HG03045 (cell line): ENCODE measurements around the gene CAVIN3.
"Not testable (repeated sequence)": the region's sequence is repeated elsewhere in the genome, so short reads cannot be mapped to it uniquely, and the experiment has no call there.

Experiments
- ATAC-seq: cut with Tn5 transposase; IDR thresholded peaks from one replicate; pipeline ENCODE4 v1.9.1; 2021; ENCODE audit warnings: mild to moderate bottlenecking, moderate library complexity; ENCODE audit not compliant: unreplicated experiment

Gene CAVIN3

DNA sequence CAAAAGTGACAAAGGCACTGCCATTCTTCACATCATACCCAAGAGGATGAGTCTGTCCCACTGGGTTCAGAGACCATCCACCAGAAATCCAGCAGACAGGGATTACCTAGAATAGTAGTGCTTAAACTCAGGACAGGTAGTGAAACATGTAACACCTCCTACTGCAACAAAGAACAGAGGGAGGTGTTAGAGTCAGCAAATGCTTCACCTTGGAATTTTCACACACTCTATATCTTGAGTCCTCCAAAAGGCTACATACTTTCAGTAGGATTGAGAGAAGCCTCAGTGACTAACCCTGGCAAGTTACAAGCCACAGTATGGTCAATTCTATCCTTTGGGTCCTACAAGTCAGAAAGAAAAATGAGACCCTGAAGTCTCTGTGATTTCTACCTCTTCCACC is 6.0 kb upstream of the CAVIN3 start:
- ATAC-seq = no peak

DNA sequence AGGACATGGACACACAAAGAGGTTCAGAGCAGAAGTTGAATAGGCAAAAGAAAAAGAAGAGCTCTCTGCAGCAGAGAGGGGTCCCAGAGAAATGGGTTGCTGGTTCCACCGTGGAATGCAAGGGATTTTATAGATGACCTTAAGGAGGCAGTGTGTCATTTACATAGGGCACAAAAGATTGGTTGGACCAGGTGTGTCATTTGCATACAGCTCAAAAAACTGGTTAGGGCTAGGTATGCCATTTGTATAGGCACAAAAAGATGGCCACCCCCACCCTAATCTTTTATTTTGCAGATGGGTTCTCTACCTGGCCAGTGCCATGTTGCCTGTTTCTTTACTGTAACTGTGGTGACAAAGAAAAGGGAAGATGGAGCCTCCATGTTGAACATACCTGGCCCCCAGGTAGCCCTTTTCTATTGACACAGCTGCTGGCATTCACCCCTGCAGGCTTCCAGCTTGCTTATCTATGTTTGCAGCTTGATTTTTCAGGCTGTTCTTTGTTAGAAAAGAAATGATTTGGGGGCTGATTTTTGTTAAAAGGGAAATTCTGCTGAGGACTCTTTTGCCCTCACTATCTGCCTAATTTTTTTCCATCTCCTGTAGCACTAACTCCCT is 3.1 kb upstream of the CAVIN3 start:
- no peak for ATAC-seq

DNA sequence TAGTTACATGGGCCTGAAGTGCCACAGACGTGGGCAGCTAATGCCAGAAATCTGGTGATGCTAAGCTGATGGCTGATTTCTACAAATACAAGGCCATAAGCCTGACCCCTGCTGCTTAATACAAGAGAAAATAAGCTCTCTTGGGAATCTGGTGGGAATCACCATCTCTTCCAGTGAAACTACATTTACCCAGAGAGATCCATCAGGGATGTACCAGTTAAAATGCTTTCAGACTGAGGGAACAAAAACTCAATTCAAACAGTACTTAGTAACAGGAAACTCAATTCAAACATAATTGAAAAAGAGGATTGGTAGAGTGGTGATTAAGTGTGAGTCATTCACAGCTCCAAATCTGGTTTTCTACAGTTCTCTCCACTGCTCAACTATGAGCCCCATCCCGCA is 1.7 kb upstream of the CAVIN3 start:
- no peak for ATAC-seq

DNA sequence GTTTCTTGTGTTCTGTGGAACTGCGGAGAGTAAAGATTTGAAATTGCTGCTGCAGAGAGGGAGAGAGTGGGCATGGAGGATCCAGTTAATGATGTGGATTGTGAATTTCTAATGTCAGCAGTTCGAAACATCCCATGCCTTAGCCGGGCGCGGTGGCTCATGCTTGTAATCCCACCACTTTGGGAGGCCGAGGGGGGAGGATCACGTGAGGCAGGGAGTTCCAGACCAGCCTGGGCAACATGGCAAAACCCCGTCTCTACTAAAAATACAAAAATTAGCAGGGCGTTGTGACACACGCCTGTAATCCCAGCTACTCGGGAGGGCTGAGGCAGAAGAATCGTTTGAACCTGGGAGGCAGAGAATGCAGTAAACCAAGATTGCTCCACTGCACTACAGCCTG is 1.1 kb upstream of the CAVIN3 start:
- no peak for ATAC-seq

DNA sequence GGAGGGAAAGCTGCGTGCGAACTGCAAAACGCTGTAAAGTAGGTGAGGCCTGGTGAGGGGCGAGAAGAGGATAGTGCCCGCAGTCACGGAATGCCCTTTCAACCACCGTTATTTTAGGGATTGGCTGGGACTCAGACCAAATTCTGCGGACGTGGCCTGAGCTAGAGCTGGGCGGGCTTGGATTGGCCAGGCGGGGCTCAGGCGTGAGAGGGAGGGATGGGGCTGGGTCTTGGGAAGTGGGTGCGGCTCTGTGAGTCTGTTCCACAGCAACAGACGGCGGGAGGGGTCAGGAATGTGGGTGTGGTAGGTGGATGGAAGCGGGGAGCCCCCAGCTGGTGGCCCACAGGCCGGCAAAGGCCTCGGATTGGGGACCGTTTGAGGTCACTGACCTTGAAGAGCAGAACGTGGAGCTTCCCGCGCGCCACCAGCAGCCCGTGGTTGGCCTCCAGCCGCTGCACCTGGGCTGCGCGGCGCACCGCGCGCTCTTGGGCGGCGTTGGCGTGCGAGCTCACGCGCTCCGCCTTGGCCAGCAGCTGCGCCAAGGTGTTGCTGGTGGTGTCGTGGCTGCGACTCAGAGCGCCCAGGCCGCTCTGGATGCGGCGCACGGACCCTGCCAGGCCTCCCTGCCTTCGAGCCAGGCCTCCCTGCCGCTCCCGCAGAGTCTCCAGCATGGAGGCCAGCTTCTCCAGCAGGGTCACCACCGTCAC is 444 bp downstream of the CAVIN3 start:
- ATAC-seq = no peak

DNA sequence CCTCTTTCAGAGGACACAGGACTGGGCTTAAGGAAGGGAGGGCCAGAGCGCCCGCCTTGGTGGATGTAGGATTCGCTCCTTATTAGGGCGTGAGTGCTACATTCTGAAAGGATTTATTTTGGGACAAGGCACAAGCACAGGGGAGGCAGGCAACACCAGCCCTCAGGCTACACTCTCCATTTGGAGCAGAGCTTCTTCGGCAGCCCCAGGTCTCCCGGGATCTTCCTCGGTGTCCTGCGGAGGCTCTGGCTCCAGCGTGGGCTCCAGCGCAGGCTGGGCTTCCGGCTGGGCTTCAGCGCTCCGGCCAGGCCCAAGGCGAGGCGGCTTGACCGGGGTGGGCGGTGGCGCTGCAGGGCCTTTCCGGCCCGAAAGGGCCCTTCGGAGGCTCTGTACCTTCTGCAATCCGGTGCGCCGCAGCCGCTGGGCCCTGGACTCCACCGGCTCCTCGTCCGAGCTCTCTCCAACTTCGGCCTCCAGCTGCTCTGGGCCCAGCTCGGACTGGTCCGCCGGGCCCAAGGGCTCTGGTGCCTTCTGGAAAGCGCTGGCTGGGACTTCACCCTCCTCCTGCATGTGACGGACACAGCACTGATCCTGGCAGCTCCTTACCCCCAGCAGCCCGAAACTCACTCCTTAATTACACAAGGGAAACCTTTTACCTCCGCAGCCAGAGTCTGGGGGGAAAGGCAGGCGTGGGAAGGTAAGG is 1.1 kb downstream of the CAVIN3 start:
- no peak for ATAC-seq

DNA sequence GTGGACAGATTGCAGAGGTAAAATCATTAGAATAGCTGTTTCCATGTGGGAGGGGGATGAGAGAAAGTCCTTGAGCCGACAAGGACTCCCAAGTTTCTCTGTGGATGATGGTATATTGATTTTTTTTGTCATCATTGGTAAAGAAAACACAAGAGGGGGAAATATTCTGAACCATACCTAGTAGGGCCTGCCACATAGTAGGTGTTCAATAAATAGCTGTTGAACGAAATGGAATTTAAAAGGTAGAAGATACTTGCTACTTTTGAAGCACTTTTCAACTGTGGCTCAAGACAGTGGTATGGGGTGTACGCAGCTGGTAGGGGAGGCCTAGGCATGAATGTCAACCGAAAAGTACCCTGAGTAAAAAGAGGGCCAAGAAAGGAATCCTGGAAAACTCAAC is 2.1 kb downstream of the CAVIN3 start:
- ATAC-seq = no peak

DNA sequence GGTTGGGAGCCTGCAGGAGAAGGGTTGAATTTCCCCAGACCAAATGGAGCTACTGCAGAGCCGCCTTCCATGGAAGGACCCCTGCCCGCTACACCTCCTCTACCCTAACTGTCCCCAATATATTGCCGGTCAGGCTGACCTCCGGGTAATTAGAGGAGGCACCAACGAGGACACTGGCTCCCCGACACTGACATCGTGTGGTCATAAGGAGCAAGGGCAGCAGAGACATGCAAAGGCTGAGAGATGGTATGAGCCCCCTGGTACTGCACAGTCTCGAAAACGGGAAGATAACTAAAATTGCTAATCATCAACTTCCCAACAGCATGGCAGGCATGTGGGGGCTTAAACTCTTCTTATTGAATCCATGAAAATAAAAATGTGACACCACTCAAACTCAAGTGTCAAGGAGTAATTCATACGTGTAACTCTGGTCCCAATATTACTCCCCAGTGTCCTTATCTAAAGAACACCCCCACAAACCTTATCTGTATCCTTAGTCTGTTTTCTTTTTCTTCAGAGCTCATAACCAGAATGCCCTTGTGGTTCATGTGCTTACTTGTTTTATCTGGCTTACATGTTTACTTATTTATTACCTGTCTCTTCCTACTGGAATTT is 4.4 kb downstream of the CAVIN3 start:
- peak; percentile 60 for ATAC-seq

DNA sequence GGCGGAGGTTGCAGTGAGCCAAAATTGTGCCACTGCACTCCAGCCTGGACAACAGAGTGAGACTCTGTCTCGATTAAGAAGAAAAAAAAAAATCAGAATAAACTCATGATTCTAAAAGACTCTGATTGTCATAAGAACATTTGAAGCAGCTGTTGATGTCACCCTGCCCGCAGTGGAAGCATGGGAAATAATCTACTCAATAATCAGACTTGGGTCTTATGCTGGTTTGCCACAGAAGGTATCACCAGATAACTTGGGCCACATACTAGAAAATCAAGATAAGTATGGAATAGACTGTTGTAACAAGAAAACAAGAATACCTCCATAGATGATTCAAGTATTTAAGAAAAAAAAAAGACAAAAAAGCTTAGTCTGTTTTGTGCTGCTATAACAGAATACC is 8.2 kb downstream of the CAVIN3 start:
- ATAC-seq = no peak

DNA sequence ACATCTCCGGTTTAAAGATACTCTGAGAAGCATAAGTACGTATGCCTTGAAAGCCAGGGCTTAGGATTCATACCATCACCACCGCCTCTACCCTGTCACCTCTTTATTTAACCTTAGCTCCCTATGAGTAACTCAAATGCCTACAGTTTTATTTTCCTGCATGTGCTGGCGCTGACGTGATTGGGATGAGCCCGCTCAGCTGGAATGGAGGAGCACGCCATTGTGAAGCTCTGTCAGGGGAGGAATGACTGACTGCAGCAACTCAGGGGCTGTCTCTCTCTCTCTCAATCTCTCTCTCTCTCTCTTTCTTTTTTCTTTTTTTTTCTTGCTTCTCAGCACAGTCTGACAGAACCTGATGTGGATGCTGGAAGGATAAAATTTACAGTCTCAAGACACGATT is 12.4 kb downstream of the CAVIN3 start:
- ATAC-seq = no peak

DNA sequence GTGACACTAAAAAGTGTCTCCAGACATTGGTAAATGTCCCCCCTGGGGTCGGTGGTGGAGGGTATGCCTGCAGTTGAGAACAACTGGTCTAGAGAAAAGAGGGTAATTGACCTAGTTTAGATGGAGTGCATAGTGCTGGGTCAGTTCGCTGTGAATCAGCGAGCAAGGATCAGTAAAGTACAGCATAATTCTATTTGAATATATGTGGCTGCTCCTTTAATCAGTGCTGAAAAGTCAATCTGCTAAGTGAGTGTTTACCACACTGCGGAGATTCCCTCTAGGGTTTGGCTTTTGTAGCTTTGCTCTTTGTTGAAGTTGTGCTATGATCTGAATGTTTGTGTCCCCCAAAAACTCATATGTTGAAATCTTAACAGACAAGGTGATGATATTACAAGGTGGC is 15.0 kb downstream of the CAVIN3 start:
- no peak for ATAC-seq

DNA sequence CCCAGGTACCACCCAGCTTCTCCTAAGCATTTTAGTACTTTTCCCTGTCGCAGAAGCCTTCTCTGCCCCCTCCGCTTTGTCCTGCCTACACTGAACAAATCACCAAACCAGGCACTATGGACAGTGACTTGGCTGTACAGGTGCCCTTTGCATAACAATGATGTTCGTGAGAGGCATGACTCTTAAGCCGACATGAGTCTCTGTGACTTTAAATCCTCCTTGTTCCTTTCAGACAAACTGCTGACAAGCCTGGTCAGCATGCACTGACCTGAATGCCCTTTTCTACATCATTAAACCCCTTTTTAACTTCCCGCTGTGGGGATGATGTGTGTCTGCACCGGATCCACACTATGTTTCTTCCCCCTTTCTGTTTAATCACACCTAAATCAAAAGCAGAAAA is 16.6 kb downstream of the CAVIN3 start:
- no peak for ATAC-seq

DNA sequence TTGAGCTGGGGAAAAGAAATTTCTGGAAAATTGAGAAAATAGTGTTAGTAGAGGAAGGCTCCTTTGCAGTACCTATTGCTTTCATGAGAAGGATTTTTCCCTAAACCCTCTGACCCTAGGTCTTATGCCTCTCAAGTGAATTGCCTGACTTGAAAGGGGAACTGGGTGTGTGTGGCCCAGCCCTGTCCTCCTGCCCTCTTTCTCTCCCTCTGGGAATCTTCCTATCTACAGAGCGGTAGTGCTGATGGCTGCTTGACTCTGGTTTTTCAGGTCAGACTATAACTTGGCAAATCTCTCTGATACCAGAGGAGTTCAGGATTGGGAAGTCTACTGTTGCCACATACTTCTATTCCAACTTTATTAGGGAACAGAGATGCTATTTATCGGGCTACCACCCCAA is 19.2 kb downstream of the CAVIN3 start:
- ATAC-seq = no peak

DNA sequence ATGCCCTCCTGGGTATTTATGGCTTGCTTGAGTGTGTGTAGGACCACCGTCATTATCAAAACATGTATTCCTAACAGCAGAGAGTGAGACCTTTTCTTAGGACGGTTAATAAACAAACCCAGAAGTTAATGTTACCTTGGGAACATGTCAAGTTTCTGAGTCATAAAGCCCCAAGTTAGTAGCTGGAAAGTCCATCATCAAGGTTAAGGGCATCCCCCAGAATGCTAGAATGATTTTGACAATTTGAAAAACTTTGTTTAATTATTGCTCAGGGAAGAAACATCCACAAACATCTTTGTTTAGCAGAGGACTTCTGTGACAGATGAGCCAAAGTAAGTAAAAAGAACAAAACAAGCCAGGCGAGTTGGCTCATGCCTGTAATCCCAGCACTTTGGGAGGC is 20.0 kb downstream of the CAVIN3 start:
- ATAC-seq = no peak

DNA sequence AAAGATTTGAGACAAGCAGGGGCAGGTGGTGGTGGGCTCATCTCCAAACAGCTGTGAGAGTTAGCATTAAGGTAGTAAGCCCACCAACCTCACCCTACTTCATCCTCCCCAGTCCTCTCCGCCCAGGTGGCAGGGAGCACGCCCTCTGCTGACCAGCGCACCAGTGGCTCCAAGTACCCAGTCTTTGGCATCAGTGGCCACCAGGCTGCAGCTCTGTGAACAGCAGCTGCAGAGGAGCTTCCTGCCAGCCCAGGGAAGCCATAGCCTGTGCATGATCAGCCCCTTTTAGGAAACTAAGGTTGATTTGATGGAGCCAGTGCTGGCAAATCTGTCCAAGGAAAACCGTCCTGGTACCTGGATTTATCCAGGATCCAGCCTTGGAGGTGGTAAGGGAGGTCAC is 21.7 kb downstream of the CAVIN3 start:
- no peak for ATAC-seq

DNA sequence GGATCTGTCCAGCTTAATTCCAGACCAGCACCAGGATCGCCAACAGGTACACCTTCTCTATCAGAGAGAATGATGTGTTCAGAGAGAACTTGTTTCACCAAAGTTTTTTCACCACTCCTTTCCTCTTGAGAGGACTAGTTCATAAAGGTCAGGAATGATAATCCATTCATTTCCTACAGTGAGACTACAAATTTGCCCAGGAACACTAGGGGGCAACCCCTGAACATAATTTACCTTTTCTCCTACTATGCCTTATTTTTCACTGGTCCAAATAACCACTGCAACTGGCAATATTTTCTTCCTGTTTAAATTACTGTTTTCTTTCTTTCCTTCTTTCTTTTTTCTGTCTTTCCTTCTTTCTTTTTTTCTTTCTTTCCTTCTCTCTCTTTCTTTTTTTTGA is 22.5 kb downstream of the CAVIN3 start:
- no peak for ATAC-seq

DNA sequence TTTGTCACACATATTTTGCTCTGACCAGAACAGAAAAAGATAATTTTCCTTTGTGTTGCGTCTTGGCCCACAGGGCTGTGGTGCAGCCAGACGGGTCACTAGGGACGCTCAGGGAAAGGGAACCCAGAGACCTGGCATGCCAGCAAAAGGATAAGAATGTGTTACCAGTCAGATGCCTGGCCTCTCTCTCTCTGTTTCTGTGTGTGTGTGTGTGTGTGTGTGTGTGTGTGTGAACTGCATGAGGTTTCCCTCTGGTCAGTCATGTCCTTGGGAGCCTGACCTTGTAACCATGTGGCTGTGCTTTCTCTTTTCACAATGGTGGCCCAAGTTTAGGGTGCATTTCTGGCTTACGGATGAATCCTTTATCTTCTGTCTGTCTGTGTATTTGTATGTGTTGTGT is 35.3 kb downstream of the CAVIN3 start:
- ATAC-seq = no peak

DNA sequence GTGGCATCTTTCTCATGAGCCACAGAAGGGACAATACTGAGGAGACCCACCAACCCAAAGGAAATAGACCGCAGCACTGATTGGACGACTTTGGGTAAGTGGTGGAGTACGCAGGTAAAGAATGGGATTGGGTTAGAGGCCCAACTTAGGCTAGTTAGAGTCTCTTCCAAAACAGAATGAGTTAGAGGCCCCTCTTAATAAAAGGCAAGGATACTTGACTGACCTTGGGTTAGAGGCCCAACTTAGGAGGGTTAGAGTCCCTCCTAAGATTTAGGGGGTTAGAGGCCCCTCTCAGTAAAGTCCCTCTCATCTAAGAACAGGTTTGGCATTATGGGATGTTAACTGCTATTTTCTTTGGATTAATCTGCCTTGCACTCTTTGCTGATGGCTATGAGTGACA is 36.1 kb downstream of the CAVIN3 start:
- no peak for ATAC-seq

DNA sequence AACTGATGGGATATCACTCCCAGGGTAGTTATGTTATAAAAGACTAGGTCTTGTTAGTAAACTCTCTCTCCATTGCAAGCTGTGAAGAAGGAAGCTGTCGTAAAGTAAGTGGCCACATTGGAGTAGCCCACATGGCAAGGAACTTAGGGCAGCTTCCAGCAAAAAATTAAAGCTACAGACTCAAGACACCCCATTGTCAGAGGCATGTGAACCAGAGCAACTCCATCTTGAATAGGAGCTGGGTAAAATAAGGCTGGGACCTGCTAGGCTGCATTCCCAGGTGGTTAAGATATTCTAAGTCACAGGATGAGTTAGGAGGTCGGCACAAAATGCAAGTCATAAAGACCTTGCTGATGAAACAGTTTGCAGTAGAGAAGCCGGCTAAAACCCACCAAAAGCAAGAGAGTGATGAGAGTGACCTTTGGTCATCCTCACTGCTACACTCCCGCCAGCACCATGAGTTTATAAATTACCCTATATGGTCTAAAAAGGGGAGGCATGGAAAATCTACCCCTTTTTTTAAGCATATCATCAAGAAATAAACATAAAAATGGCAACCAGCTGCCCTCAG is 36.8 kb downstream of the CAVIN3 start:
- ATAC-seq = no peak

DNA sequence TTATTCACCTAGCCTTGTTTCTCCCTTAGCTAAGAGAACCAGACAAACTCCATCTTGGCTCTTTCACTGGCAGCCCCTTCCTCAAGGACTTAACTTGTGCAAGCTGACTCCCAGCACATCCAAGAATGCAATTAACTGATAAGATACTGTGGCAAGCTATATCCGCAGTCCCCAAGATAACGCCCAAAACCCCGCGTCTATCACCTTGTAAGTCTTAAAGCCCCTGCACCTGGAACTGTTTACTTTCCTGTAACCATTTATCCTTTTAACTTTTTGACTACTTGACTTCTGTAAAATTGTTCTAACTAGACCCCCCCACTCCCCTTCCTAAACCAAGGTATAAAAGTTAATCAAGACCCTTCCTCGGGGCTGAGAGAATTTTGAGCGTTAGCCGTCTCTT is 39.5 kb downstream of the CAVIN3 start:
- not testable (repeated sequence) for ATAC-seq

DNA sequence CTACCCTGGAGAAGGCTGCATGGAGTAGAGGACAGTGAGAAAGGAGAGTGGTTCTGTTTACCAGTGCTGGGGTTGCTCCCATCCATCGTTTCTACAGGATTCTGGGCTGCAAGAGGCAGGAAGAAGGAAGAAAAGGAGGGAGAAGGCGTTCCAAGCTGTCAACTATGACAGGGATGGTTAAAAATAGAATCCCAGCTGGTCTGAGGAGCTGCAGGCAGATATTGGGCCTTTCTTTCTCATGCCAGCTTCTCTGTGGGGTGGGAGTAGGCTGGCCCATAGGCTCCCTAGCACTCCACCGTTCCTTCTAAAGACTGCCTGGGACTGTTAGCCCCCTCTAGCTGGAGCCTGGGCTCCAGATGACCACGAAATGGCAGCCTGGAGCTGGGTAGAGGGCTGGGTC is 47.1 kb downstream of the CAVIN3 start:
- no peak for ATAC-seq

DNA sequence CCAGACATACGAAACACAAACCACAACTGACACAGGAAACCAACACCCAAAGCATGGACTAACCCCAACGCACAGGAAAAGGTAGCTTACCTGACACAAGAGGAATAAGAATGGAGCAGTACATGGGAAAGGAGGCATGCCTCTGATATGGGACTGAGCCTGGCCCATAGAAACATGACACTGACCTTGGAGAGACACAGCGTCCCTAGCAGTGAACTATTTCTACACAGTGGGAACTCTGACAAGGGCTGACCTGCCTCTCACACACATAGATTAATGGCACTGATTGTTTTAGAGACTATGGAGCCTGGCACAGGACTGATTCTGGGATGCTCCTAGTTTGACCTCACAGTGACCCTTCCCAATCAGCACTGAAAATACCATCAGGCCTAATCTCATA is 48.7 kb downstream of the CAVIN3 start:
- ATAC-seq = no peak
